Ecto neural progenitor cell (in vitro differentiated cells): ENCODE results near the gene KHK.
A peak's percentile ranks its signal among the peaks of the same experiment; 100 is the strongest.
"Not testable (repeated sequence)": the region's sequence is repeated elsewhere in the genome, so short reads cannot be mapped to it uniquely, and the experiment has no call there.

Experiments
- DNase-seq: peaks from one replicate; pipeline ENCODE4 v3.0.0-alpha.2; 2018; ENCODE audit warnings: low spot score

KHK gene

GRCh38 chr2:27060323-27060722, 26.2 kb upstream of the KHK start:
- DNase-seq: no peak

- DNase-seq: no peak
Observed at GRCh38 chr2:27065128-27065527, 21.4 kb upstream of the KHK start.

GRCh38 chr2:27067385-27067784, 19.2 kb upstream of the KHK start:
- no peak for DNase-seq

GRCh38 chr2:27069436-27069835, 17.1 kb upstream of the KHK start:
- no peak for DNase-seq

- no peak for DNase-seq
Observed at GRCh38 chr2:27069961-27070618, 16.5 kb upstream of the KHK start.

- no peak for DNase-seq
Observed at GRCh38 chr2:27070653-27071276, 15.8 kb upstream of the KHK start.

- DNase-seq: peak; percentile 94
Observed at GRCh38 chr2:27071277-27071989, 15.1 kb upstream of the KHK start, which contains the start of gene OST4. Gene OST4, minus strand, starts transcription at chr2:27071654.

- peak; percentile 75 for DNase-seq
Observed at GRCh38 chr2:27071990-27072830, 14.4 kb upstream of the KHK start.

GRCh38 chr2:27072920-27073319, 13.7 kb upstream of the KHK start:
- no peak for DNase-seq

GRCh38 chr2:27073782-27074181, 12.8 kb upstream of the KHK start:
- DNase-seq: no peak

- DNase-seq: no peak
Observed at GRCh38 chr2:27074738-27075565, 11.6 kb upstream of the KHK start.

- not testable (repeated sequence) for DNase-seq
Observed at GRCh38 chr2:27075566-27075871, 11.1 kb upstream of the KHK start.

- DNase-seq: no peak
Observed at GRCh38 chr2:27076323-27076722, 10.2 kb upstream of the KHK start.

GRCh38 chr2:27077231-27077630, 9.3 kb upstream of the KHK start:
- DNase-seq: no peak

- DNase-seq: peak; percentile 73
Observed at GRCh38 chr2:27078267-27079194, 8.0 kb upstream of the KHK start, which contains the start of gene EMILIN1. Gene EMILIN1, plus strand, starts transcription at chr2:27078615. Its CDS starts 451 bp downstream, at chr2:27079066.

GRCh38 chr2:27079233-27080139, 7.1 kb upstream of the KHK start:
- no peak for DNase-seq

GRCh38 chr2:27080140-27080469, 6.5 kb upstream of the KHK start:
- DNase-seq: no peak

GRCh38 chr2:27080603-27080936, 6.0 kb upstream of the KHK start:
- DNase-seq: no peak

GRCh38 chr2:27081984-27082772, 4.4 kb upstream of the KHK start:
- DNase-seq: no peak
